HG03103 (cell line): ENCODE measurements around the gene PLEKHH1.
"Not testable (repeated sequence)": the region's sequence is repeated elsewhere in the genome, so short reads cannot be mapped to it uniquely, and the experiment has no call there.

ENCODE experiments used
- ATAC-seq: cut with Tn5 transposase; IDR thresholded peaks from one replicate; pipeline ENCODE4 v1.9.1; 2021; ENCODE audit warnings: low read depth; ENCODE audit not compliant: unreplicated experiment

The PLEKHH1 gene

DNA sequence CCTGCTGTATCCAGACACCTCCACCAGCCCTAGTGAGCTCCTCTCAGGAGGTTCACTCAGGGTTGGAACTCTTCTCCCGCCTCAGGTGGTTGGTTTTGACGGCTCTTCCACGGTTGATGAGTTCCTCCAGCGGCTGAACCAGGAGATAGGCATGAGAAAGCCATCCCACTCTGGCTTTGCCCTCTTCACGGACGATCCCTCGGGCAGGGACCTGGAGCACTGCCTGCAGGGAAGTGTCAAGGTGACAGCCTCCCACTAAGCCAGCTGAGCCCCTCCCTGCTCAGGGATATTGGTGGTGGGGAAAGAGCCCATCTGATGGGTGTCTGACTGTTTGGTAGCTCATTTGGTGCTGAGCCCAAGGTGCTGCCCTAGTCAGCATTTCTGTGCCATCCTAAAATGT is 46.5 kb downstream of the PLEKHH1 start:
- ATAC-seq = no peak

DNA sequence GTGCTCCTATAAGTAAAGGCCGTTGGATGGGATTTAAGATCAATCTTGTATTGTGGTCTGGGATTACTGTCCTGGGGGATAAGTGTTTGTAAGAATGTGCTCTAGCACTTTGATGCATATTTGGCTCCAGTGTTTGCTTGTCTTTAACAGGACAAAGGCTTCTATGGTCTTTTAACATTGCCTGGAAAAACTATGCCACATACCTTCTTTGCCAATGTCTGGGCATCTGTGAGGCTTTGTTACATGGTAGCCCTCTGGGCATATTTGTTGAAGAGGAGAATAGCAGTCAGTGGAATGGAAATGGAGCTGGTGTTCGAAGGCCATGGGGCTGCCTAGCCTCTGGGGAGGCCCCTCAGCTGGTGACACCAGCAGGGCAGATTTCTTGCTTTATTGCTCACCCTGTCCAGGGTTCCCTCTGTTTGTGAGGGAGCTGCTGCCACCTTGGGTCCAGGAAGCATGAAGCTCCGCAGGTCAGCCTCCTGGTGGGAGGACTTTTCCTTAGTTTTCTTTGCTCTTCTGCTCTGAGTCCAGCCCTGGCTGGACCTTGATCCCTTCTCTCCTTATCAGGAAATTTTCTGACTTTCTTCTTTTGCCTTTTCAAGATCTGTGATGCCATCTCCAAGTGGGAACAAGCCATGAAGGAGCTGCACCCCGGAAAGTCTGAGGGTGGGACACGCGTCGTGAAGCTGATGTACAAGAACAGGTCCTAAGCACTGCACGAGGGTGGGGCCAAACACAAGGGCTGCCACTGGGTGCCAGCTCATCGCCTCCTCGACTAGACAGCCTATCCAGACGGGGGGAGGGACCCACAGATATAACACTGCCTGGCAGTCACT is 47.5 kb downstream of the PLEKHH1 start:
- no peak for ATAC-seq

DNA sequence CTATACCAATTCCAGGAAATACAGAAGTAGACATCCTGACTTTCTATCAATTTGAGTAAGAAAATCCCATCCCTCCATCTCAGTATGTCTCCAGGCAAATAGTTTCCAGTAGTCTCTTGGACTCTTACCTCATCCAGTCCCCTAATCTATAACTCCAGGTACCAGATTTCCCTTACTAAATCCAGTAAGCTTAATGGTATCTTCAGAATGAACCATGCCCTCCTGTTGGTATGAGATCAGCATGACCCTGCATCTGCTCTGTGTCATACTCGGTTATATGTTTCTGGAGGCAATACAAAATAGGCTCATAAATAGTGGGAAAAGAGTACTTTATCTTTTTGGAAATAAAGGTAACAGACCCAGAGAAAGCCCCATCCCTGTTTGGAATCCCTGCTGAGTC is 48.6 kb downstream of the PLEKHH1 start:
- no peak for ATAC-seq

DNA sequence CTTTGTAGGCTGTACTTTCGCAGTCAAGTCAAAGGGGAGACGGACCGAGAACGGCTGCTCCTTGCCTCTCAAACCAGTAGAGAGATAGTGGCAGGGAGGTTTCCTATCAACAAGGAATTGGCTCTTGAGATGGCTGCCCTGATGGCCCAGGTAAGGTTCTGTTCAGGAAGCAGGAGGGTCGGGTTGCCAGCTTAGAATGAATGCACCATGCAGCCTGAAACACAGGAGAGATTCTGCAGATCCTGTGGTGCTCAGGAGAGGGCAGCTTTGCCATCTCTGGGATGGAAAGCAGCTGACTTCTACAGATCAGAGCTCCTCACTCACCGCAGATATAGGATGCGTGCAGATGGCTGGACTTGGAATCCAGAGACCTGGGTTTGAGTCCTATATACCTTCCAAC is 49.0 kb downstream of the PLEKHH1 start:
- no peak for ATAC-seq

DNA sequence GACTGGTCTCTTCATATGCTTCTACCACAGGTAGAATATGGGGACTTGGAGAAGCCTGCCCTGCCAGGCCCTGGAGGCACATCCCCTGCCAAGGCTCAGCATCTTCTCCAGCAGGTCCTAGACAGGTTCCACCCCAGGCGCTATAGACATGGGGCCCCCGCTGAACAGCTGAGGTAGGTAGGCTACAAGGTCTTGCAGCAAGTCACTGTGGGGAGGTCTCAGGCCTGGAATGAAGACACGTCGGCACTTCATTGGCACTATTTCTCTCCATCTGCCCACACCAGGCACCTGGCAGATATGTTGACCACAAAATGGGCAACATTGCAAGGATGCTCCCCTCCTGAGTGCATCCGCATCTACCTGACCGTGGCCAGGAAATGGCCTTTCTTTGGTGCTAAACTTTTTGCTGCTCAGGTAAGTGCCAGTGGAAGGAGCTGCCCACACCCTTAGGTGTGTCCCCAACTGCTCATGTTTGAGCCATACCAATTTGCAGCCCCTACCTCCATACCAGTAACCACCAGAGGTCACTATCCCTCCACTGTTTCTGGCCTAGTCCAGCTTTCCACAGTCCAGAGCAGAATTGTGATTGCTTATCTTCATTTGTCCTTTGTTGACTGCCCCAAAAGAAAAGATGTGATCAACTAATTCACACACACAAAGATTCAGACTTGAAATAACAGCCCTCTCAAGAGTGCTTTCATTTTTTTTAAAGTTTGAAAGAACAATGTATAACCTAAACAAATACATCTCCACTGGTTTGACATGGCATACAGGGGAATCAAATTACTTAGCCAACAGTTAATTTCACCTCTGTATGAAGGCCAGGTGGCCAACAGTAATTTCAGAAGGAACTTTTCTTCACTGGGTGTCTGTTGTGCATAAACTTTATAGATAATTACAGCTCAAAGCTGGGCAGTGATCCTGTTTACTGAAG is 50.9 kb downstream of the PLEKHH1 start:
- ATAC-seq = no peak

DNA sequence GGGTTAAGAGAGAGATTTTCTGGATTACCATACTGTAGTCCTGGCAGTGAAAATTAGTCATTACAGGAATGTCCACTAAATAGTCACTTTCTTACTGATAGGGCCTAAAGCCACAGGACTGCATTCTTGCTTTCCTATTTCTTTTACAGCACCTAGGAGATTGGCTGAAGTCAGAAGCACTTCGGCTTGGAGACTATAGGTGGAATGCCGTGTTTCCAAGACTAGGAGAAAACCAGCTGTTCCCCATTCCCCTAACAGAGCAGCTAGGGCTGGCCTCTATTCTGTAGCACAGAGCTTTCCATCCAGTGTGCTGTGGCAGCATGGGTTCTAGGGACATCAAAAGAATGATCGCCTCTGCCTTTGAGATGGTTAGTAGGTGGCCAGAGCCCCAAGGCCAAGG is 51.9 kb downstream of the PLEKHH1 start:
- ATAC-seq = no peak

DNA sequence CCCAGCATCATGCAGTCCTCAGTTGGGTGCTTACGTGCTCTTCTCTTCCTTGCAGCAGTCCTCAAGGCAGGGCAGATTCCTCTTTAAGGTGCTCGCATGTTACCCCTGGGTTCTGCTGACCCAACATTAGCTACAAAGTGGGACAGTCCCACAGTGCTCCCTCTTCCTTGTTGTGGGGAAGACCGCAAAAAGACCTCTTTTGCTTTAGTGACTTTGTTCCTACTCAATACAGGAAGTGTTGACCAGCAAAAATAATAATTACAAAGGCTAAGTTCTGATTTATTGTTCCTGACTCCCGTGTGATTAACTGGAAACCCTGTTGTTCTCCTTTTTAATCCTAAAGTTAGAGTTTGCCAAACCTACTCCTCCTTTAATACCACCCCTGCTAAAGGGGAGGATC is 53.3 kb downstream of the PLEKHH1 start:
- ATAC-seq = no peak

DNA sequence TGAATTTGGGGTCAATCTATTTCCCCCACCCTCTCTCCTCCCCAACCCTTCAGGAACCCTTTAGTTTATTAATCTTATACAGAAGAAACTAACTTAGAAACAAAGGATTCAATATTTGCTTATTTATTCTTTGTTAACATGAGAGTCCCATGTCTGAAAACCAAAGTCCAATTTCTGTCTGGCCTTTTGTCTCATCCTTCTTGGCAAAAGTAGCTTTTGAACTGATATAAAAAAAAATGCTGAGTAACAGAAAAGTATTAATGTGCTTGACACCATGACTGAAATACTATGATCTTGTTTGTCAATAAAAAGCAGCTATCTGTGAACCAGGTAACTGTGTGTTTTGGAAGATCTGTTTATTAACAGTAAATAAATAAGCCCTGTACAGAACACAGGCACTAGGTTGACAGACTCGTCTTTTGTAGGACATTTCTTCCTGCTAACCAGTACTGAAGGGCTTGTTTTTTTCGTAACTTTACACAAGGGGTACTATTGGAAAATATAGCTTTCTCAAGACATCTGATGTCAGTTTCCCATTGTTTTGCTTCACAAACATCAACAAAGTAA is 56.2 kb downstream of the PLEKHH1 start:
- ATAC-seq = no peak

DNA sequence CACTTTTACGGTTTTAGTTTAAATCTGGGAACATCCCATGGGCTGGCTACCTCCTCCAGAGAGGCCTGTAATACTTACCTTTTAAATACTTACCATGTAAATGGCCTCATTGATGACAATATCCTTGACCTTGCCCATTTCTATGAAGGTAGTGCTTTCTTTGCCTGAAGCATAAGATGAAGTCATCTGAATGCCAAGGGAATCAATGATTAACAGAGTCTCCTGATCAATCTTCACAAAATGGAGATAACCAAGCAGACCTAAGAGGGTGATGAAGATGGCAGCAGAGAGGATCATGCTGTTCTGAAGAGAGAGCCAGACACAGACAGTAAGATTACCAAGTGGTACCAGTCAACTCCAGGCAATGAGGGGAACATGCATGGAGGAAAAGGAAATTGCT is 60.6 kb downstream of the PLEKHH1 start:
- not testable (repeated sequence) for ATAC-seq

DNA sequence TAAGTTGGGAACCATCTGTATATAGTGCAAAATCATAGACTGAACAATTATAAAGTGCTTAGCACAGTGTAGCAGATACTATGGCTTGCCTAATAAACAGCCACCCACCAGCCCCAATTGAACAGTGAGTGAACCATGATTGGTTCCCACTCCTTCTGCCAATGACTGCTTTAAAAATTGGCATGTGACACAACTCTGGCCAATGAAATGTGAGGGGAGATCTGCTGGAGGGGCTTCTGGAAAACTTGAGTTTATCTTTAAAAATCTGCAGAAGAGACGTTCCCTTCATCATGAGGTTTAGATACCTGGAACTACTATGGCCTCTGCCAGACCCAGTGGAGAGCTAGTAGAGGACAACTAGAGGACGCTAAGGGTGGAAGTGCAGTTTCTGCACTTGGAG is 62.3 kb downstream of the PLEKHH1 start:
- ATAC-seq = no peak

DNA sequence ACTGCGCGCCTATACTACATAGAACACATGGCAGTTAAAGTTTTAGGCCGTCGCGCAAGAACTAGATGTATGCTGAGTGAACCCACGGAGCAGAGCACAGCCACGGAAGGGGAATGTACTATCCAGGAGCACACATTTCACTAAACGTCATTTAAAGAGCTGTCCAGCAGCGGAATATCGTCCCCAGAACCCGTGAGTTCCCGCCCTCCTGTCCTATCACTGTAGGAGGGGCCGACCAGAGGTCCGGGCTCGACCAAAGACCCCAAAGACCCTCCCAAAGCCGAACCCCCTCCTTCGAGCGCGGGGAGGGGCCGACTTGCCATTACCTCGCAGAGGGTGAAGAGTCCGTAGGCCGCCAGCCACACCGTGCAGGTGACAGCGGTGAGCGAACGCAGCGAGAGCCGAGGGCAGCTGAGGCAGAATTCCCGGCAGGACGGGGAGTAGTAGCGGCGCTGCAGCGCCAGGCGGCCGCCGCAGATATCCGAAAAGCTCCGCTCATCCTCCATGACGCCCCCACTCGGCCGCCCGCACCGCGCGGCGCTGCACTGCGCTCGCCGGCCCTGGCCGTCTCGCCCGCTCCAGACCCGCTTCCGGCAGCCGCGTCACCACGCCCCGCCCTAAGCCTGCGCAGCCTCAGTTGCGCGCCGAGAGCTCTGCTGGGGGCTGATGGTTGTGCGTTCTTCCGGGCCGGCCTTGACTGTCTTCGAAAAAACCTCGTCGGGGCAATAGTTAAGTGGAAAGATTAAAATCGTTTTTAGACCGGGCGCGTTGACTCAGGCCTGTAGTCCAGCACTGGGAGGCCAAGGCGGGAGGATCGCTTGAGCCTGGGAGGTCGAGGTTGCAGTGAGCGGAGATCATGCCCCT is 66.8 kb downstream of the PLEKHH1 start, which contains the start of gene PIGH:
Gene PIGH (minus strand): TSS at position 571 of the 864 bp plus-strand sequence. CDS start 65 bp downstream, at position 506.
- peak; percentile 78 for ATAC-seq

DNA sequence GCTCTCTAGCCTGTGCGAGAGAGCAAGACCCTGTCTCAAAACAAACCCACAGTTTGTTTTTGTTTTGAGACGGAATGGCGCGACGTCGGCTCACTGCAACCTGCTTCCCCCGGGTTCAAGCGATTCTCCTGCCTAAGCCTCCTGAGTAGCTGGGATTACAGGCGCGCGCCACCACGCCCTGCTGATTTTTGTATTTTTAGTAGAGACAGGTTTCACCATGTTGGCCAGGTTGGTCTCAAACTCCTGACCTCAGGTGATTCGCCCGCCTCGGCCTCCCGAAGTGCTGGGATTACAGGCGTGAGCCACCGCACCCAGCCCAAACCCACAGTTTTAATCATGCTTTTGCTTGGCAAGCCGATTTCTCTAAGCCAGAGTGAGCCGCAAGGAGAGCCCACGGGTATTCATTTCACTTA is 67.5 kb downstream of the PLEKHH1 start:
- ATAC-seq = not testable (repeated sequence)

DNA sequence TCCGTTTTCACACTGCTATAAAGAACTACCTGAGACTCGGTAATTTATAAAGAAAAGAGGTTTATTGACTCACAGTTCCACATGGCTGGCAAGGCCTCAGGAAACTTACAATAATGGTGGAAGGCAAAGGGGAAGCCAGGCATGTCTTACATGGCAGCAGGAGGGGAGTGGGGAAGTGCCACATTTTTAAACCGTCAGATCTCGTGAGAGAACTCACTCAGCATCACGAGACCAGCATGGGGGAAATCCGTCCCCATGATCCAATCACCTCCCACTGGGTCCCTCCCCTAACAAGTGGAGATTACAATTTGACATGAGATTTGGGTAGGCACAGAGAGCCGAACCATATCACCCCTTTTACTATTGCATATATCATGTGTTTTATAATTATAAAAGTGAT is 69.0 kb downstream of the PLEKHH1 start:
- no peak for ATAC-seq

DNA sequence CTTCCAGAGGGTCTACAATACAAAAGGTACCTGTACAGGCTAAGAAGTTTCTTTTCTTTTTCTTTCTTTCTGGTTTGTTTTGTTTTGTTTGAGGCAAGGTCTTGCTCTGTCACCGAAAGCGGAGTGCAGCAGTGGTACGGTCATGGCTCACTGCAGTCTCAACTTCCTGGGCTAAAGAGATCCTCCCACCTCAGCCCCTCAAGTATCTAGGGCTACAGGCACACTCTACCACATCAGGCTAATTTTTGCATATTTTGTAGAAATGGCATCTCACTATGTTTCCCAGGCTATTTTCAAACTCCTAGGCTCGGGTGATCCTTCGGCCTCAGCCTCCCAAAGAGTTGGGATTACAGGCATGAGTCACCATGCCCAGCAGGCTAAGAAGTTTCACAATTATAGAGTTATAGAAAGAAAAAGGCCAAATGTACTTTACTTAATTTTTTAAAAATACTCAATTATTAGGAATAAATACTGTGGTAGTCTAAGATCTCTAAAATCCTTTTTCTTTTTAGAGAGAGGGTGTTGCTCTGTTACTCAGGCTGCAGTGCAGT is 70.0 kb downstream of the PLEKHH1 start:
- peak; percentile 71 for ATAC-seq

DNA sequence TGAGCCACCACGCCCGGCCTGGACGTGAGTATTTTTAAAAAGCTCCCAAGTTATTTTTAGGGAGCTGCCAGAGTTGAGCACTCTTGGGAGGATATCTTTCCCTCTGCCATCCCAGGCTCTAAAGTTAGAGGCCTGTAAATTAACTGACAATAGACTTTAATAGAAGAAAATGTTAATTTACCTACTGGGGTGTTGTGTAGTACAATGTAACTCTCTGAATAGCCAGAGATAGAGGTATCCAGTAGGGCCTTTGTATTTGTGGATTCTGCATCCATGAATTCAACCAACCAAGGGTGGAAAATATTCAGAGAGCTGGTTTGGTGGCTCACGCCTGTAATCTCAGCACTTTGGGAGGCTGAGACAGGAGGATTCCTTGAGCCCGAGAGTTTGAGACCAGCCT is 74.6 kb downstream of the PLEKHH1 start:
- ATAC-seq = no peak

DNA sequence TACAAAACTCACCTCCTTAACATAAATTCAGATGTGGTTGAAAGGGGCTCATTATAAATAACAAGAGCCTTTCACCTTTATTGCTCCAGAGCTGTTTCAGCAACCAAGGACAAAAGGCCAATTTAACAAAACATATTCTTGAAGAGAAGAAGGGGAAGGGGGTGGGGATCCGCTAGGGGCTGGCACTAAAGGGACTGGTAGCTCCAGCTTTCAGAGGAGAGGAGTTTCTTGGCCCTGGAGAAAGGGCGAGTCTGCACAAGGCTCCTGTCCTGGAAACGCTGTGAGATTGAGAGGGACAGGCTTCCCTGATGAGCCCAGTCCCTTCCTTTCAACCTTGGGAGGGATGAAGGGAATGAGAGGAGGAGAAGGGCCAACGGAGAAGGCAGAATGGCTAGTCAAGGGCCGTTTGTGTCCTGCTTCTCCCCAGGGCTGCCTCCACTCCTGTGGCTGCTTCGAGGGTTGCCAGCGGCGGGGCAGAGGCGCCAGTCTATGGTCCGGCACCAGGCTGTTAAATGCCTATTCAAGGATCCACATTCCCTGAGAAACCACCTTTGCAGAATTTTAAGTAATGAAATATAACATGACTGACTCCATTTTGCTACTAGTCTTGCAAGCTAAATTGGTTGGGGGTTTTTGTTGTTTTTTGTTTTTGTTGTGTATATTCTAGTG is 76.7 kb downstream of the PLEKHH1 start:
- ATAC-seq = no peak

DNA sequence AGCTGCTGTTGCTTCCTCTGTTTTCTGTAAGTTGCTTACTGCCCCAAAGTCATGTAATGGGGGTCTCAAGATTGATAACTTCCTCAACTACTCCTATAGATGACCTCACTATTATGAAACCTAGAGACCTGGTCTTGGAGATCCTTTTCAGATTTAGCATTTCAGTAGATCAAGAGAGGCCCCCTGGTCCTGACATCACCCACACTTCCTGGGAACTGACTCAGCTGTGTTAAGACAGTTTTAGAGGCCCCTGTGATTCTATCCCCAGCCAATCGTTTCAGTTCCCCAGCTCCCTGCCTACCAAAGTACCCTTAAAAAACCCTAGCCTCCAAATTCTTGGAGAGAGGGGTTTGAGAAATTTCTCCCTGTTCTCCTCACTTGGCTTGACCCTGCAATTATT is 77.4 kb downstream of the PLEKHH1 start:
- no peak for ATAC-seq

DNA sequence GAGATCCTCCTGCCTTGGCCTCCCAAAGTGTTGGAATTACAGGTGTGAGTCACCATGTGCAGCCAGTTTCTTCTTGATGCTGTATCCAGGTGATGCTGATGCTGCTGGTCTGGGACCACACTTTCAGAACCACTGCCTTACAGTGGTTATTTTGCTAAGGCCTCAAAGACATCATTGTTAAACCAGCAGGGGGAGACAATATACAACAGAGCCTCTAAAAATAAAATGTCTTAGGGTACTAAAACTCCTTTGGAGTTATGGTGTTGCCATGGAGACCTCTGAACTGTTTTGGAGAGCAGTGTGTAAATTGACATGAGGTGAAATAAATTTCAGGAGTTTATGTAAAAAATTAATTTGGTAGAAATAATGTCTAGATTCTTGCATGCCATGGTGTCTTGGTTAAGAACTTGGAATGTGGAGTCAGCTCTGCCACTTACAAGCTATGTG is 85.5 kb downstream of the PLEKHH1 start:
- no peak for ATAC-seq
